Subcutaneous adipose tissue (tissue), 4 donors: ENCODE data around the gene PIP5K1B. TPM values are rescaled to one million over a fixed set of nuclear protein-coding genes. Genes with fewer than 3 reads are reported as not detected.

Experiments
- total RNA-seq, 4 donors: library from RNA; depleted of rRNA; stranded (reverse); fragments of >200 nt; gene quantifications; one replicate each; pipeline ENCODE4 v1.1.0, GENCODE V29; 2016
- TF ChIP-seq, protein P1 (sequence below): fragments of 450-650 bp; IDR thresholded peaks from one replicate; pipeline ENCODE4 v1.5.1; 2016; ENCODE audit warnings: low read depth, mild to moderate bottlenecking, control low read depth, antibody characterized with exemption, moderate library complexity

Gene PIP5K1B
- total RNA-seq, 4 donors from 2014 or later, result 0.88 to 4.4 (median 1.4) TPM

DNA sequence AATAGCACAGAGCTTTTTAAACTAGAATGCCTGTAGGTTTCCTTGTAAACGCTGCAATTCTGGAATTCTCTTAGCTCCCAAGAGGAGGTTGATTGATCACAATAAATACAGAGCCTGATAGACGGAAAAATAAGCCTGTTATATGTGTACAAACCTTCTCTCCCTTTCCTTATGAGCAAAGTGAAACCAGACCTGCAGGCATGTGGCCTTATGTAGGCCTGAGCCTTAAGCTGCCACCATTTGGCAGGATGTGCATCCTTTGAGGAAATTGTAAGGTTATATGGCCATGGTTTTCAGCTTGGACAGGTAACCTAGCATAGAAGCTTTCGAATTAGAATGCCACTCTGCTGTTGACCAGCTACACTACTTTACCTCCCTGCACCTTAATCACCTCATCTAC is 259.7 kb downstream of the PIP5K1B start:
- TF ChIP-seq, protein P1, sequence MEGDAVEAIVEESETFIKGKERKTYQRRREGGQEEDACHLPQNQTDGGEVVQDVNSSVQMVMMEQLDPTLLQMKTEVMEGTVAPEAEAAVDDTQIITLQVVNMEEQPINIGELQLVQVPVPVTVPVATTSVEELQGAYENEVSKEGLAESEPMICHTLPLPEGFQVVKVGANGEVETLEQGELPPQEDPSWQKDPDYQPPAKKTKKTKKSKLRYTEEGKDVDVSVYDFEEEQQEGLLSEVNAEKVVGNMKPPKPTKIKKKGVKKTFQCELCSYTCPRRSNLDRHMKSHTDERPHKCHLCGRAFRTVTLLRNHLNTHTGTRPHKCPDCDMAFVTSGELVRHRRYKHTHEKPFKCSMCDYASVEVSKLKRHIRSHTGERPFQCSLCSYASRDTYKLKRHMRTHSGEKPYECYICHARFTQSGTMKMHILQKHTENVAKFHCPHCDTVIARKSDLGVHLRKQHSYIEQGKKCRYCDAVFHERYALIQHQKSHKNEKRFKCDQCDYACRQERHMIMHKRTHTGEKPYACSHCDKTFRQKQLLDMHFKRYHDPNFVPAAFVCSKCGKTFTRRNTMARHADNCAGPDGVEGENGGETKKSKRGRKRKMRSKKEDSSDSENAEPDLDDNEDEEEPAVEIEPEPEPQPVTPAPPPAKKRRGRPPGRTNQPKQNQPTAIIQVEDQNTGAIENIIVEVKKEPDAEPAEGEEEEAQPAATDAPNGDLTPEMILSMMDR, result no peak

DNA sequence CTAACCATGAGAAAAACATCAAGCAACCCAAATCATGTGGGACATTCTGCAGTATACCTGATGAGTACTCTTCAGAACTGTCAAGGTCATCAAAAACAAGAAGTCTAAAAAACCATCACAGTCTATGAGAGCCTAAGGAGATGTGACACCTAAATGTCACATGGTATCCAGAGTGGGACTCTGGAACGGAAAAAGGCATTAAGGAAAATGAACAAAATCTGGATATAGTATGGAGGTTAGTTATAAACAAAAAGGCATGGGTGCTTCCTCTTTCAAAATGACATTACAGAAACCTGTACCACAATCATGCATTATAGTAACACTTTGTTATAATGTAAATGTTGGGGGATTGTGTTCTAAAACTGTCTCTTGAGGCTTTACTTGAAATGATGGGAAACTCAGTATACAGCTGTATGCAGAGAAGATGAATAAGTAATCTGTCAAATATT is 261.5 kb downstream of the PIP5K1B start:
- TF ChIP-seq, protein P1, result no peak

DNA sequence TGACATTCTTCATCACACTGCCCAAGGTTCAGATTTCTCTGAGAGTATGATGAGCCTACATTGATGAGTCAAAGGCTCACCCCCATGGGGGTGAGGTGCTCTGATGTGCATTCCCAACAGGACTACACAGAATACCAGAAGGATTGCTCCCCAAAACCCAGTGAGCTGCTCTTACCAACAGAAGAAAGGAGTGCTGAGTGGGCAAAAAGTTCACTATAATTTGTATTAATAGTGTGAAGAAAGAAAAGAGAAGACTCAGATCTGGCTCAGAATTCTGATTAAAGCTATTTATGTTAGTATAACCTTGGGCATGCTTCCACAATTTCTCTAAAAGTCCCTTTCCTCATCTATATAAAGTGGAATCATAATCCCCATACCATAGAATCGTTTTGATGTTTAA is 262.8 kb downstream of the PIP5K1B start:
- TF ChIP-seq, protein P1, result no peak

DNA sequence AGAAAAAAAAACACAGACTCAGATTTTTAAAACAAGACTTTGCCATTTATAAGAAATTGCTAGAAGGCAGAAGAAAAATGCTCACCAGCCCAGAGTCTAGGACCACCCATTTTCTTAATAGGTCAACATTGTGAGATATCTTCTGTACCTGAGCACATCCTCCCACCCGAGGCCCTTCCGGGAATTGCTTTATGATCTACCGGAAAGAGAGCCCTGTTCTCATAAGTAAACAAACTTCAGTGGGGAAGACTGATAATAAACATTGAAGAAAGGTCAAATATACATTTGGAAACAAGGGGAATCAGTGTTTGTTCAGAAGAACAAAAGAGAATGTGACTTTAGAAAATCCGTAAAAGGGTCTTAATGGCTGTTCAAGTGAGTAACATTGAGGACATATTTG is 264.5 kb downstream of the PIP5K1B start:
- TF ChIP-seq, protein P1, result no peak

DNA sequence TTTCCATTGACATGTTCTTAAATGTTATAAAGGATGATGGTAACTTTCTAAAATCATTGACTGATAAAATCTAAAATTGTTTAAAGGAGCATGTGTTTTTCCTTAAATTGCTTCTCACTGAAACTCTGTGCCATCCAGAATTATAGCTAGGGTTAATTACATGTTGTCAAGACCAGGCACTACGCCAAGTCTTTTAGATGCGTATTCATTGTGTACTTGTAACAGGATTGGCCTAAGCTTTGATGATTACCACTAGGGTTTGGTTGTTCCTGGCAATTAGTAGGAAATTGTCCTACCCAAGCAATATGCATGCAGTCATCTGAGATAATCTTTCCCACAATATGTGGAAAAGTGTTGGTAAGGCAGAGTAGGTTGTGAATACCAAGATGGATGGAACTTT is 265.1 kb downstream of the PIP5K1B start:
- TF ChIP-seq, protein P1, result no peak

DNA sequence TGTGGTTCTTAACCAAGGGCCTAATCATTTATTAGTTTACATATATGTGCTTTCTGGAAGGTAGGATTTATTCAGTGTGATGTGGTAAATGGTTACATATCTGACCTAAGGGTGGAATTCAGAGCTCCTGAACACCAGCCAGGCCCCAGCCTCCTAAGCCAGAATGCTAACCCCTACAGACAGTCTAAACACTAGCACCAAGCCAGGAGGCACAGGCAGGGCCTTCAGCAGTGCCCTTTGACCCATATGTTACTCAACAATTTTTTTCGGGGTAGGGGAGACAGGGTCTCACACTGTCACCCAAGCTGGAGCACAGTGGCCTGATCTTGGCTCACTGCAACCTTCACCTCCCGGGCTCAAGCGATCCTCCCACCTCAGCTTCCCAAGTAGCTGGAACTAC is 268.6 kb downstream of the PIP5K1B start:
- TF ChIP-seq, protein P1, result no peak

DNA sequence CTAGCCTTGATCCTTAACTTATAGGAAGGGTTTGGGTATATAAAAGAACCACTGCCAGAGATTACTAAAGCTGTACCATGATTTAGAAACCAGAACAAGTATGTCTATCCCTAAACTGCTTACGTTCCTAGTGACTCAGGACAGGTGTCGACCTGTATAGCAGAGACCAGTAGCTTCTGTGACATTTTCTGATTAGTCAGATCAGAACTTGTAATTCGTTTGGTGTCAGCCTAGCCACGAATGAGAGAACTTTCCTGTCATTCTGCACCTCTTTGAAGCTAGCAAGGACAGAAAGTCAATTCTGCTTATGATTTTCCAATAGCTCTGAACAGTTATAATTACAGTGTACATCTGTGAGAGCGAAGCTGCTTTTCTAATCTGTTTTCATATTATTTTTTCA is 269.4 kb downstream of the PIP5K1B start:
- TF ChIP-seq, protein P1, result no peak
